ENCODE data around the gene ENTPD7.

Gene ENTPD7

DNA sequence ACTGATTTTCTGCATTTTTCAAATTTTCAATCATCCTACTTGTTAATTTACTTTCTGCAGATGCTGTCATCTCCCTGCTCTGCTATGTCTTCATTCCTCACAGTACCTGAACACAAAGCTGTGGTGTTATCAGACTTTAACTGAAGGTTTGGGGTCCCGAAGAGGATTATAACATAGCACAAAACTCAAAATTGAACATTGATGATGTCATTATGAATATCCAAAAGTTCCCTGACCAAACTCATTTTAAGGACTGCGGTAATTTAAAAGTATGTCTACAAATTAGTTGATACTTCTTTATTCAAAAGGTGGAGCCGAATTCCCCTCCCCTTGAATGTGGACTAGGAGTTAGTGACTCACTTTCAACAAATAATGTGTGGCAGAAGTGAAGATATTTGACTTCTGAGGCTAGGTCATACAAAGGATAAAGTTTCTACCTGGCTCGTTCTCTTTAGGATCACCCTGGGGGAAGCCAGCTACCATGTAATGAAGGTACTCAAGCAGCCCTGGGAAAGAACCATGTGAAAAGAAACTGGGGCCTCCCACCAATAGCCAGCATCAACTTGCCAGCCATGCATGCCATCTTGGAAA, 6.4 kb upstream of the ENTPD7 start:
- Histone ChIP-seq H2BK12ac (ENCODE audit: low read length) (no peak overlapping the region), H3K14ac (ENCODE audit: low read length) (no peak overlapping the region), H3K4ac (ENCODE audit: low read depth, low read length) (no peak overlapping the region), H3K4me2 (ENCODE audit: low read length) (no peak overlapping the region), H3K36me3 (ENCODE audit: control insufficient read depth in 1 of 2, insufficient read depth in 2 of 2, low read length in 2 of 2) (no peaks in the 10 kb centered on the region), H3K79me1 (ENCODE audit: low read length) (no peaks in the 10 kb centered on the region), H3K79me2 (ENCODE audit: control insufficient read depth, insufficient read depth, low read length, poor library complexity) (no peaks in the 10 kb centered on the region), H2BK120ac (ENCODE audit: insufficient read depth, low read length, poor library complexity) (no peak overlapping the region), H3K23ac (ENCODE audit: low read length) (no peak overlapping the region), H3K9ac (ENCODE audit: low read length) (no peak overlapping the region), H3K4me1 (ENCODE audit: control insufficient read depth in 1 of 2, insufficient read depth in 2 of 2, low read length in 2 of 2) (peaks cover 1 to 2% of the 10 kb centered on the region in 2 experiments), H4K12ac (ENCODE audit: low read depth, low read length) (no peak overlapping the region), H2AK5ac (ENCODE audit: low read length) (no peak overlapping the region), H3K9me3 (ENCODE audit: insufficient read depth, low read depth, low read length) (no peaks in the 10 kb centered on the region), H3K27me3 (ENCODE audit: insufficient read depth, low read length) (no peaks in the 10 kb centered on the region), H3K27ac (ENCODE audit: low read depth, low read length) (no peak overlapping the region), H4K8ac (ENCODE audit: low read depth, low read length) (no peak overlapping the region), H2BK5ac (ENCODE audit: low read depth, low read length, poor library complexity) (no peak overlapping the region), H3K18ac (ENCODE audit: low read length) (no peak overlapping the region), H4K91ac (ENCODE audit: low read depth, low read length) (no peak overlapping the region), H3K4me3 (ENCODE audit: low read depth, low read length) (no peak overlapping the region), H2AFZ (ENCODE audit: insufficient read depth, low read length, poor library complexity) (no peak overlapping the region)
- DNase-seq = no peak
- WGBS (ENCODE audit: extremely low coverage, insufficient coverage, insufficient read length) = no CpG with 5 or more reads among the region's 4 CpGs

DNA sequence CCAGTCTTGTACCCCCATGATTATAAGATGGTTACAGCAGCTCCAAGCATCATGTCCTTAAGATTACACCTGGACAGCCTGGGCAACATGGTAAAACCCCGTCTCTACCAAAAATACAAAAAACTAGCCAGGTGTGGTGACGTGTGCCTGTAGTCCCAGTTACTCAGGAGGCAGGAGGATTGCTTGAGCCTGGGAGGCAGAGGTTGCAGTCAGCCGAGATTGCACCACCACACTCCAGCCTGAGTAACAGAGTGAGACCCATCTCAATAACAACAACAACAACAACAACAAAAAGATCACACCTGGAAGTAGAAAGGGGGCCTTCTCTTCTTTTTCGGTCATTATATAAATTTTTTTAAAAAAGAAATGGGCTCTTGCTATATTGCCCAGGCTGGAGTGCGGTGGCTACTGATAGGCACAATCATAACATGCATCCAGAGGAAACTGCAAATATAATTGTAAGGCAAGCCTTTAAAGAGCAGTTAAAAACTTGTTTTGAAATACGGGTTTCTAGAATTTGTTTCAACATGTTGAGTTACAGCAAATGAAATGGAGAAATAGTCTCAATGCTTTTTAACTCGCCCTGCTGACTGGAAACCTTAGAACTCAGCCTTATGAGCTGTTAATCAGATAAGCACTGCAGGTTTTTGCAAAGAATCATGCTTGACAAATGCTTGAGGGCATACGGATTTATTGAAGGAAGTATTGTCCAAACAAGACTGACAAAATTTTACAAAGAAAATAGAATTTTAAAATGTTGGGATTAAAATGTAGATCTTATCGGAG, 4.7 kb upstream of the ENTPD7 start:
- H2AFZ ChIP-seq (ENCODE audit: insufficient read depth, low read length, poor library complexity) = no peak overlapping the region
- no peak overlapping the region for H3K14ac ChIP-seq (ENCODE audit: low read length)
- H3K79me2 ChIP-seq (ENCODE audit: control insufficient read depth, insufficient read depth, low read length, poor library complexity) = peaks cover 2% of the 10 kb centered on the region
- no peak overlapping the region for H4K8ac ChIP-seq (ENCODE audit: low read depth, low read length)
- H4K91ac ChIP-seq (ENCODE audit: low read depth, low read length) = no peak overlapping the region
- no peak overlapping the region for H3K4me2 ChIP-seq (ENCODE audit: low read length)
- H3K27me3 ChIP-seq (ENCODE audit: insufficient read depth, low read length) = no peaks in the 10 kb centered on the region
- H3K4ac ChIP-seq (ENCODE audit: low read depth, low read length) = no peak overlapping the region
- no peak overlapping the region for H2BK12ac ChIP-seq (ENCODE audit: low read length)
- H3K9me3 ChIP-seq (ENCODE audit: insufficient read depth, low read depth, low read length) = no peaks in the 10 kb centered on the region
- no peak overlapping the region for H3K23ac ChIP-seq (ENCODE audit: low read length)
- no peak overlapping the region for H2AK5ac ChIP-seq (ENCODE audit: low read length)
- peaks cover 1 to 2% of the 10 kb centered on the region in 2 experiments for H3K4me1 ChIP-seq (ENCODE audit: control insufficient read depth in 1 of 2, insufficient read depth in 2 of 2, low read length in 2 of 2)
- WGBS (ENCODE audit: extremely low coverage, insufficient coverage, insufficient read length) = no CpG with 5 or more reads among the region's 9 CpGs
- H3K27ac ChIP-seq (ENCODE audit: low read depth, low read length) = no peak overlapping the region
- H3K4me3 ChIP-seq (ENCODE audit: low read depth, low read length) = no peak overlapping the region
- DNase-seq = peak; percentile 89 to 99
- no peak overlapping the region for H3K18ac ChIP-seq (ENCODE audit: low read length)
- H3K36me3 ChIP-seq (ENCODE audit: control insufficient read depth in 1 of 2, insufficient read depth in 2 of 2, low read length in 2 of 2) = no peaks in the 10 kb centered on the region
- peaks cover 5% of the 10 kb centered on the region for H3K79me1 ChIP-seq (ENCODE audit: low read length)
- H3K9ac ChIP-seq (ENCODE audit: low read length) = no peak overlapping the region
- no peak overlapping the region for H4K12ac ChIP-seq (ENCODE audit: low read depth, low read length)
- H2BK120ac ChIP-seq (ENCODE audit: insufficient read depth, low read length, poor library complexity) = no peak overlapping the region
- no peak overlapping the region for H2BK5ac ChIP-seq (ENCODE audit: low read depth, low read length, poor library complexity)

DNA sequence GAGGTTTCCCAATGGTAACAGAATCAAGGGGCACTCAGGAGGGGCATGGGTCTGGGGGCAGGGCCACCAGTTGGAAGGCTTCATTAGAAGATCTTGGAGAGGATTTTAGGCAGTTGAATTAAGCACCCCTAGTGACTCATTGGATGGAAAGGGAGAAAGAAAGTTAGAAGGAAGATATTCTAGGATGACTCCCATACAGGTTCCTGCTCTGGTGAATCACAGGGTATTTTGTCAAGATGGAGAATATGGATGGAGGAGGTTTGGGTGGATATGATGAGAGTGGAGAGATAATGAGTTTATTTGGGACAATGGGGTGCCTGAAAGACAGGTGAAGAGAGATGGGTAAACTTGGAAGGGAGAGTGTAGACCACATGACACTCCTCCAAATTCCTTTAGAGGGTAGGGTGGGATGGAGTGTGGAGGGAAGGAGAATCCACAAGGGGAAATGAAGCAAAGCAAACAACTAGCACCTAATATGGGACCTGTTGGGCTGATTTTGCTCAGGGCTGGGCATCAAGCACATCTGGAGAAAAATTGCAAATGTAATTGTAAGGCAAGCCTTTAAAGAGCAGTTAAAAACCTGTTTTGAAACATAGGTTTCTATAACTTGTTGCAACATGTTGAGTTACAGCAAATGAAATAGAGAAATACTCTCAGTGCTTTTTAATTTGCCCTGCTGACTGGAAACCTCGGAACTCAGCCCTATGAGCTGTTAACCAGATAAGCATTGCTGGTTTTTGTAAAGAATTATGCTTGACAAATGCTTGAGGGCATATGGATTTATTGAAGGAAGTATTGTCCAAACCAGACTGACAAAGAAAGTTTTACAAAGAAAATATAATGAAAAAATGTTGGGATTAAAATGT, 2.9 kb upstream of the ENTPD7 start:
- no peaks in the 10 kb centered on the region for H3K27me3 ChIP-seq (ENCODE audit: insufficient read depth, low read length)
- no peak overlapping the region for H3K18ac ChIP-seq (ENCODE audit: low read length)
- H4K12ac ChIP-seq (ENCODE audit: low read depth, low read length) = no peak overlapping the region
- H3K4ac ChIP-seq (ENCODE audit: low read depth, low read length) = no peak overlapping the region
- H4K91ac ChIP-seq (ENCODE audit: low read depth, low read length) = no peak overlapping the region
- H3K36me3 ChIP-seq (ENCODE audit: control insufficient read depth in 1 of 2, insufficient read depth in 2 of 2, low read length in 2 of 2) = no peaks in the 10 kb centered on the region
- no peaks in the 10 kb centered on the region for H3K9me3 ChIP-seq (ENCODE audit: insufficient read depth, low read depth, low read length)
- H3K79me2 ChIP-seq (ENCODE audit: control insufficient read depth, insufficient read depth, low read length, poor library complexity) = peaks cover 5% of the 10 kb centered on the region
- H2AFZ ChIP-seq (ENCODE audit: insufficient read depth, low read length, poor library complexity) = no peak overlapping the region
- H3K23ac ChIP-seq (ENCODE audit: low read length) = no peak overlapping the region
- no peak overlapping the region for H2AK5ac ChIP-seq (ENCODE audit: low read length)
- no peak overlapping the region for H3K14ac ChIP-seq (ENCODE audit: low read length)
- H3K27ac ChIP-seq (ENCODE audit: low read depth, low read length) = no peak overlapping the region
- no peak overlapping the region for H2BK120ac ChIP-seq (ENCODE audit: insufficient read depth, low read length, poor library complexity)
- H2BK5ac ChIP-seq (ENCODE audit: low read depth, low read length, poor library complexity) = no peak overlapping the region
- no peak overlapping the region for H2BK12ac ChIP-seq (ENCODE audit: low read length)
- no peak overlapping the region for H3K4me2 ChIP-seq (ENCODE audit: low read length)
- no peak overlapping the region for H3K9ac ChIP-seq (ENCODE audit: low read length)
- H4K8ac ChIP-seq (ENCODE audit: low read depth, low read length) = no peak overlapping the region
- WGBS (ENCODE audit: extremely low coverage, insufficient coverage, insufficient read length) = no CpG with 5 or more reads among the region's 1 CpG
- peaks cover 5% of the 10 kb centered on the region for H3K79me1 ChIP-seq (ENCODE audit: low read length)
- DNase-seq = peak in 1 of 2 donors; percentile 9
- H3K4me3 ChIP-seq (ENCODE audit: low read depth, low read length) = no peak overlapping the region
- peaks cover 4 to 5% of the 10 kb centered on the region in 2 experiments for H3K4me1 ChIP-seq (ENCODE audit: control insufficient read depth in 1 of 2, insufficient read depth in 2 of 2, low read length in 2 of 2)

DNA sequence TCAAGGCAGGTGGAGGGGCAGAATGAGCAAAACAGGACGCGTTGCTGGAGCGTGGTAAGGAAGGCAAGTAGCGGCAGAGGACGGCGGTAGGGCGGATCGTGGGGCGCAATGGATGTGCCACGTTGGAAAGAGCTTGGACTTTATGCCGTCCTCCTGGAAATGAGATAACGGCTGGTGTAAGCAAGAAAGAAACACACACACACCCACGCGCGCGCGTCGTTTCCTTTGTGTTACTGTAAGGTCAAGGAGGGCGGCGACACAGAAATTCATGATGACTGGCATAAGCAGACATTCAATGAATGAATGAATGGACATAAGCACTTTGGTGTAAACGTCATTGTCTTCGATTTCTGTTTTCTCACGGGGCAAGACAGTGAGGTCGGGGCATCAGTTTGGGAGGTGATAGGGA, 683 bp upstream of the ENTPD7 start:
- Histone ChIP-seq H4K12ac (ENCODE audit: low read depth, low read length) (no peak overlapping the region), H3K27ac (ENCODE audit: low read depth, low read length) (no peak overlapping the region), H3K18ac (ENCODE audit: low read length) (no peak overlapping the region), H3K4ac (ENCODE audit: low read depth, low read length) (no peak overlapping the region), H3K14ac (ENCODE audit: low read length) (no peak overlapping the region), H2BK120ac (ENCODE audit: insufficient read depth, low read length, poor library complexity) (no peak overlapping the region), H4K91ac (ENCODE audit: low read depth, low read length) (peak overlapping the region; percentile 38), H4K8ac (ENCODE audit: low read depth, low read length) (peak overlapping the region; percentile 49), H3K23ac (ENCODE audit: low read length) (no peak overlapping the region), H2AFZ (ENCODE audit: insufficient read depth, low read length, poor library complexity) (peak overlapping the region; percentile 56), H2BK12ac (ENCODE audit: low read length) (no peak overlapping the region), H3K4me2 (ENCODE audit: low read length) (peak overlapping the region; percentile 87), H3K79me2 (ENCODE audit: control insufficient read depth, insufficient read depth, low read length, poor library complexity) (peaks cover 5% of the 10 kb centered on the region), H3K27me3 (ENCODE audit: insufficient read depth, low read length) (no peaks in the 10 kb centered on the region), H2AK5ac (ENCODE audit: low read length) (no peak overlapping the region), H3K36me3 (ENCODE audit: control insufficient read depth in 1 of 2, insufficient read depth in 2 of 2, low read length in 2 of 2) (peaks cover 2 to 3% of the 10 kb centered on the region in 2 experiments), H3K79me1 (ENCODE audit: low read length) (peaks cover 5% of the 10 kb centered on the region), H3K9ac (ENCODE audit: low read length) (peak overlapping the region; percentile 61), H3K4me3 (ENCODE audit: low read depth, low read length) (peak overlapping the region; percentile 84), H2BK5ac (ENCODE audit: low read depth, low read length, poor library complexity) (no peak overlapping the region), H3K9me3 (ENCODE audit: insufficient read depth, low read depth, low read length) (no peaks in the 10 kb centered on the region), H3K4me1 (ENCODE audit: control insufficient read depth in 1 of 2, insufficient read depth in 2 of 2, low read length in 2 of 2) (peaks cover 4 to 5% of the 10 kb centered on the region in 2 experiments)
- peak; percentile 13 to 40 for DNase-seq
- WGBS (ENCODE audit: extremely low coverage, insufficient coverage, insufficient read length) = no CpG with 5 or more reads among the region's 24 CpGs

Data from trophoblast cell (in vitro differentiated cells and primary cell).